GM19324 (cell line): ENCODE data around the gene SPOCK2.
"Not testable (repeated sequence)": the region's sequence is repeated elsewhere in the genome, so short reads cannot be mapped to it uniquely, and the experiment has no call there.

Experiments
- ATAC-seq: cut with Tn5 transposase; IDR thresholded peaks from one replicate; pipeline ENCODE4 v1.9.1; 2021; ENCODE audit warnings: mild to moderate bottlenecking, moderate library complexity; ENCODE audit not compliant: unreplicated experiment, low FRiP score

SPOCK2 gene

DNA sequence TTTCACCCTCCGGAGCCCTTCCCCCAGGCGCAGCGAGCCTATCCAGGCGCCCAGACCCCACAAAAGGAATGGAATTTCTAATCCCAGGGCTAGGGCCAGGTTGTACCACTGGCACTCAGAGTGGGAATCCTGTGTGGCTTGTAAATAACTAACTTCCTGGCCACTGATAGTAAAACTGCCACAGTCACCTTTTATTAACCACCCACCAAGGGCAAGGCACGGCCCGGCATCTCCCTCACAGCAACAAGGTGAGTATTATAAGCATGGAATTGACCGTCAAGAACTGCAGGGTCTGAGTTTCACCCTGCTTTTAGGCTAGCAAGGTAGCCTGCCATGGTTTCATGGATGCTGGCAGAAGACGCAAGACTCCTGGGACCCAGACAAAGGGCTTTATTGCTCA, 51.1 kb downstream of the SPOCK2 start:
- ATAC-seq, result no peak

DNA sequence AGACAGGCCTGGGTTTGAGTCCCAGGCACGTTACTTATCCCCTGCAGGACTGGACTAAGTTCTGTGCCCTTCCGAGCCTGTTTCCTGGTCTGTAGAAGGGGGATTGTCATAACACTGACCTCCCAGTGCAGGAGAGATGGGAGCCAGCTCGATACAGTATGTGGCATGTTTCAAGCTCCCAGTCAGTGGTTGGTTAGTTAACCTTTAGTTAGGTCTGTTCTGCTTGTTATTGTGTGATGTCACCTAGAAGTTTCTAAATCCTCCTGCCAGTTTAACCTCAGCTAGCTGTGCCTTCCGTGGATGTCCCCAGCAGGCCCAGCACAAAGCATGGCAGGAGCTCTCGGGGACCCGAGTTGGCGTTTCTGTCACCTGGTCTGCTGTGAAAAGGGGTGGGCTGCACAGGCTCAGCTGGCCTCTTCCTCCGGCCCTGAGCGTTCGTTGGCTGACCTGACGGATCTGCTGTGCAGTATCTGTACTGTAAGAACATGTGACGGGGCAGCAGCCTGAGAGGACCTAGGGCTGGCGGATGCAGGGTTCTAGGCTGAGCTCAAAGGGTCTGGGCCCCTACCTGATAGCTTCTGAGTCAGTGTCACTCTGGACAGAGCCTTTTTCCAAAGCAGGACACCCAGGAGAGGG, 53.0 kb downstream of the SPOCK2 start:
- ATAC-seq, result no peak

GRCh38 chr10:72034761-72035160, 53.6 kb downstream of the SPOCK2 start:
- ATAC-seq, result no peak

DNA sequence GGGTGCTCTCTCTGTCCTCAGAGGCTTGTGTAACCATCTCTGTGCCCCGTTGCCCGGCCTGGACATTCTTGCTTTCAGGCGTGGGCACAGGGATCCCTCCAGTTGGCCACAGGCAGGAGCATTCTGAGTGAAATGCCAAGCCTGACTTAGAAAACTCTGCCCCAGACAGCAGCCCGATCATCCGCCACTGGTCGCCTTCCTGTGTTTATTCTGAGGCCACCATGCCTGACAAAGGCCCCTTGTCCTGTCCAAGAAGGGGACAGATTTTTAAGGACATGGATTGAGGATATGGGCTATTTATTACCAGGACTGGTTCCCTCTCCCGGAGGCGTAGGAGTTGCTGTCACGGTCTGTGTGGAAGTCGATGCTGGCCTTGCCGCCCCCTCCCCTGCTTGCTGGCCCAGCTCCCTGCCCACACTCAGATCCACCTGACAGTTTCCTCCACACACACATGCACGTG, 54.3 kb downstream of the SPOCK2 start:
- ATAC-seq, result no peak

GRCh38 chr10:72032409-72033162, 55.8 kb downstream of the SPOCK2 start:
- not testable (repeated sequence) for ATAC-seq

DNA sequence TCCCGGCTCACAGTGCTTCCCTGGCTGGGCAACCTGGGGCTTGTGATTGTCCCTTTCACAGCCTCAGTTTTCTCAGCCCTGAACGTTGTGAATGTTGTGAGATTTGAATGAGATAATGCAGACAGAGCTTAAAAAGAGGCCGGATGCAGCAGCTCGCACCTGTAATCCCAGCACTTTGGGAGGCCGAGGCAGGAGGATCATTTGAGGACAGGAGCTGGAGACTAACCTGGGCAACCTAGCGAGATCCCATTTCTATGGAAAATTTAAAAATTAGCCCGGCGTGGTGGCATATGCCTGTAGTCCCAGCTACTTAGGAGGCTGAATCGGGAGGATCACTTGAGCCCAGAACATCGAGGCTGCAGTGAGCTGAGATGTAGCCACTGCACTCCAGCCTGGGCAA, 56.6 kb downstream of the SPOCK2 start:
- no peak for ATAC-seq

DNA sequence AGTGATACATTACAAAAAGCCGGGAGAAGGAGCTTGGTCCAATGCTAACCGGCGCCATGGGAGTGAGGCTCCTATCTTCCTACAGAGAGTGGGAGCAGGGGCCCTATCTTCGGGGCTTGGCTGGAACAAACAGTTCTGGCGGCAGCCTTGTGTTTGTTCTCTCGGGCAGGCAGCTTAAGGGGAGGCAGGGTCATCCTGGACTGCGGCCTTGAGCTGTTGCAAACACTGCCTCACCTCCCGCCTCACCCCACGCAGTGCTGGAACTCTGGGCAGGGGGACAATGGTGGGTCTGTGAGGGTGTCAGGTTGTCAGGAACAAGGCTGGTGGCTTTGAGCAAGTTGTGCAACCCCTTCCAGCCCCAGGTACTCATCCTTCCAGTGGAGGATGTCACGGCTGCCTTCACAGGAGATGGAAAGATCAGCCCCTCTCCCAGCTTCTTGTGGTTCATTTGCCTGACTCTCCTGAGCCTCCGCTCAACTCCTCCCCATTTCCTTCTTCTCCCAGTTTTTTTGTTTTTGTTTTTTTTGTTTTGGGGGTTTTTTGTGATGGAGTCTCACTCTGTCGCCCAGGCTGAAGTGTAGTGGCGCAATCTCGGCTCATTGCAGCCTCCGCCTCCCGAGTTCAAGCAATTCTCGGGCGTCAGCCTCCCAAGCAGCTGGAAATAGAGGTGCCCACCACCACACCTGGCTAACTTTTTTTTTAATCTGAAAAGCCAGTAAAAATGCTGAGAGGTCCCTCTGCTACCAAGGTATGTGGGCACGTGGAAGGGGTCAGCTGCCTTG, 57.4 kb downstream of the SPOCK2 start:
- no peak for ATAC-seq

DNA sequence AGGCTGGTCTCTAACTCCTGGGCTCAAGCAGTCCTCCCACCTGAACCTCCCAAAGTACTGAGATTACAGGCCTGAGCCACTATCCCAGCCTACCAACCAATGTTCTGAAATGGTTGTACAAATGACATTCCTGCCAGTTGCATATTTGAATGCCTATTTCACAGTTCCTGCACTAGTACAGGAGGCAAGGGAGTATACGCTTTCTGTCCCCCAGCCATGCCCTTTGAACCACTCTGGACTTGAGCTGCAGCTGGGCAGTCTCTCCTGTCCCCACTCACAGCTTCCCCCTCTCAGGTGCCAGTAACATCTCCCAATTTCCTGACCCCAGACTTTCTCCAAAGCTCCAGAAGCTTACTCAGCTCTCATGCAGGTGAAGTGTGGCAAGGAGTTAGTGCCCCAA, 58.9 kb downstream of the SPOCK2 start:
- ATAC-seq, result no peak

GRCh38 chr10:72027498-72027897, 60.9 kb downstream of the SPOCK2 start:
- ATAC-seq, result no peak

- no peak for ATAC-seq
Measured at GRCh38 chr10:72026278-72027111, 61.9 kb downstream of the SPOCK2 start.

GRCh38 chr10:72025832-72026231, 62.5 kb downstream of the SPOCK2 start:
- no peak for ATAC-seq

GRCh38 chr10:72025400-72025799, 63.0 kb downstream of the SPOCK2 start:
- ATAC-seq, result no peak

GRCh38 chr10:72024596-72024995, 63.8 kb downstream of the SPOCK2 start:
- no peak for ATAC-seq

GRCh38 chr10:72022228-72022627, 66.1 kb downstream of the SPOCK2 start:
- no peak for ATAC-seq

DNA sequence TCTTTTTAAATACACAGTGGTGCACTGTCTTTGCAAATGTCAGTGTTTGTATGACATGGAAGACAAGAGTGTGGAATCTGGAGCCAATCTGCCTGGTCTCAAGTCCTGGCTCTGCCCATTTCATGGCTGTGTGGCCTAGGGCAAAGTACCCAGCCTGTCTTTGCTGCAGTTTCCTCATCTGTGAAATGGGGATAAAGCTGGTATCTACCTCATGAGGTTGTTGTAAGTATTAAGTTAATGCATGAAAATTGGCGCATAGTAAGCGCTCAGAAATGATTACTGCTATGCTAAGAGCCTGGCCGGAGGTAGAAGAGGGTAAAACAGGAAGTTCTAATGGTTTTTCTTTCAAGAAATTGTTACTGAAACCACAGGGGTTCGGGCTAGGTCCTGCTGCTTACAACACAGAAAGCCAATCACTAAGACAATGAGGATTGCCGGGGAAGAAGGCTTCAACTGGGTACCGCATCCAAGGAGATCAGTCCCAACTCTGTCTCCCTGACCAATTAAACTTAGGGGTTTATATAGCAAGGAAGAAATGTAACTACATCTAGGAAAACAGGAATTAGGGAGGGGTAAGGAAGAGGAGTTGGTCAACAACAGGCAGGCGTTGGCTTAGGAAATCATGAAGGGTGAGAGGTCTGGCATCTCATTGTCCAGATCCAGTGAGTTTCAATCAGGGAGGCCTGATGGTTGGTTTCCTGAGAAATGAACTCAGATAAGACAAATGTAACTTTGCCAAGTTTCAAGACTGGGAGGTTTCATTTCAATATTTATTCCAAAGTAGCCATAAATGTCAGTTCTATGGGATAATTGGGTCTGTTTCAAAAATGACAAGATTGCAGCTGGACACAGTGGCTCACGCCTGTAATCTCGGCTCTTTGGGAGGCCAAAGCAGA, 67.2 kb downstream of the SPOCK2 start:
- no peak for ATAC-seq

GRCh38 chr10:72019085-72019876, 69.1 kb downstream of the SPOCK2 start:
- no peak for ATAC-seq

DNA sequence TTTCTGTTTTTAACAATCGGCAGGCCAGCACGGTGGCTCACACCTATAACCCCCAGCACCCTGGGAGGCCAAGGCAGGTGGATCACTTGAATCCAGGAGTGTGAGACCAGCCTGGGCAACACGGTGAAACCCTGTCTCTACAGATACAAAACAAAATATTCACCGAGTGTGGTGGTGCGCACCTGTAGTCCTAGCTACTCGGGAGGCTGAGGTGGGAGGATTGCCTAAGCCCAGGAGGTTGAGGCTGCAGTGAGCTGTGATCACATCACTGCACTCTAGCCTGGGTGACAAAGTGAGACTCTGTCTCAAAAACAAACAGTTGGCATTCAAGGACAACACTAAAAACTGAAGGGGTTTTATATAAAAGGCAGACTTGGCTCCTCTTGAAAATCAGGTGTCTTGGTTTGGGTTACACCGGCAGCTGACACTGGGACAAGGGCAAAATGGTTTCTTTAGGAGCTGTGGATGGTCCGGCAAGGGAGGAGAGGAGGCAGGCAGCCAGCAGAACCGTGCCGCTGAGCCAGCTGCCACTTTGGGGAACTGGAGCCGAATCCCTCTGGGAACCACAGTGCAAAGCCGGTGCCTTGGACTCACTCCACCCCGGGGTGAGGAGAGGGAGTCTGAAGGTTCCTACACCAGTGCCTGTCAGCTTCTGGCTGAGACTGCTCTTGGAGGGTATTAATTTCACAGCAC, 71.6 kb downstream of the SPOCK2 start:
- ATAC-seq, result no peak

DNA sequence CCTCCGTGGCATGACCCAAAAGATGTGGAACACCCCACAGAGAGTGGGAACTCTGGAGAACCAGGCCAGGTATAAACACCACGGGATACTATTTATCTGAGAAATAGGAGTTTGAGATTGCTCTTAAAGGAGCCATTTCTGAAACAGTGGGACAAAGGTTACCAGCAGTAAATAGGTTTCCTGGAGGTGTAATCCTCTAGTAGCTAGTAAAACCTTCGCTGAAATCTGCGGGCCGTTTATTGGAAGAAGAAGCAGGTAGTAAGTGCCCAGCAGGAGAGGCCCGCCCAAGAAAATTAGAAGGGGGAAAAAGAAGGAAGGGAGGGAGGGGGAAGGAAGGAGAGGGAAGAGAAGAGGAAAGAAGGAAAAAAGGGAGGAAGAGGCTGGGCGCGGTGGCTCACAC, 72.5 kb downstream of the SPOCK2 start:
- ATAC-seq, result no peak
